Measurements from ENCODE around the gene RBM20. TPM values are rescaled to one million over a fixed set of nuclear protein-coding genes. Genes with fewer than 3 reads are reported as not detected.

Gene RBM20
- total and polyA plus RNA-seq, 2 of the 4 experiments (the other 2 are of a cell fraction) = under 0.01 to 0.15 TPM

DNA sequence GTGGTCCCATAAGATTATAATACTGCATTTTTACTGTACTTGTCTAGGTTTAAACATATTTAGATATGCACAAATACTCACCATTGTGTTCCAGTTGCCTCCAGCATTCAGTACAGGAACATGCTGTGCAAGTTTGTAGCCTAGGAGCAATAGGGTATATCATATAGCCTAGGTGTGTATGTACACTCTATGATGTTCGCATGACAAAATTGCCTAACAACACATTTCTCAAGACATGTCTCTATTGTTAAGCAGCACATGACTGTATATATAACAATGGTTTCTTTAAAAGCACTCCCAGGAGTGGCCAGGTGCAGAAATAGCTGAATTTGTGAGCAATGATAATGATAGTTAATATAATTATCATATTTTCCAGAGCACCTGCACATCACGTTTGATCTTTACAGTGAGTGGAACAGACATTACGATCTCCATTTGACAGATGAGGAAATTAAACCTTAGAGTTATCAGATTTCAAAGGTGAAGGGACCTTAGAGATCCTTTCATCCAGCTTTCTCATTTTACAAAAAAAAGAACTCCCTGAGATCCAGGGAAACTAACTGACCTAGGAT lies 128.4 kb downstream of the RBM20 start:
- no peak overlapping the region for H3K27ac ChIP-seq (ENCODE audit: insufficient read depth, low read length)

More for the DNA sequence above, 128.4 kb downstream of the RBM20 start:
- Histone ChIP-seq H3K4me3 (ENCODE audit: insufficient read depth, low read depth, low read length) (no peak overlapping the region), H3K9ac (ENCODE audit: low read depth, low read length) (no peak overlapping the region), H3K14ac (replicated peaks; ENCODE audit: low read depth, low read length) (no peak overlapping the region), H3K4ac (ENCODE audit: low read depth, low read length) (no peak overlapping the region), H4K91ac (ENCODE audit: insufficient read depth, low read depth, low read length) (no peak overlapping the region), H4K8ac (ENCODE audit: low read depth in 2 of 2, low read length in 2 of 2) (no peak overlapping the region), H3K18ac (ENCODE audit: low read depth, low read length) (no peak overlapping the region), H2BK15ac (ENCODE audit: low read depth, low read length) (no peak overlapping the region), H4K5ac (ENCODE audit: low read depth, low read length) (no peak overlapping the region), H3K36me3 (ENCODE audit: control insufficient read depth, insufficient read depth, low read length) (no peaks in the 10 kb centered on the region), H3K79me1 (ENCODE audit: low read depth in 1 of 2, low read length in 2 of 2) (no peaks in the 10 kb centered on the region), H2BK120ac (ENCODE audit: low read depth, low read length) (no peak overlapping the region), H3K4me2 (ENCODE audit: low read depth, low read length) (no peak overlapping the region), H2BK5ac (ENCODE audit: low read depth, low read length, poor library complexity, severe bottlenecking) (no peak overlapping the region), H3K27me3 (ENCODE audit: control insufficient read depth, insufficient read depth, low read length) (peaks cover 5% of the 10 kb centered on the region), H3K56ac (ENCODE audit: extremely low read depth, insufficient read depth, low read length) (no peak overlapping the region), H4K20me1 (ENCODE audit: insufficient read depth, low read length) (no peaks in the 10 kb centered on the region), H3K4me1 (ENCODE audit: control insufficient read depth, insufficient read depth, low read length) (no peaks in the 10 kb centered on the region), H3K9me1 (ENCODE audit: insufficient read depth, low read length) (no peaks in the 10 kb centered on the region), H2AK9ac (replicated peaks; ENCODE audit: low read depth, low read length, poor library complexity) (no peak overlapping the region), H3K23ac (ENCODE audit: low read depth, low read length) (no peak overlapping the region), H2AK5ac (ENCODE audit: low read depth, low read length) (no peak overlapping the region), H3K9me3 (ENCODE audit: control insufficient read depth, insufficient read depth, low read length) (no peaks in the 10 kb centered on the region), H2BK20ac (ENCODE audit: low read depth, low read length) (no peak overlapping the region), H2AFZ (replicated peaks; ENCODE audit: low read length, poor library complexity) (no peak overlapping the region)
- intact Hi-C loops (cut with micrococcal nuclease) (no loop called here), dilution Hi-C loops (cut with HindIII; ENCODE audit: low sequenced_read_pairs, unreplicated experiment) (no loop called here), in situ Hi-C loops (cut with MboI; ENCODE audit: low sequenced_read_pairs) (no loop called here)
- ChIA-PET POLR2A (ENCODE audit: unreplicated experiment) (no interaction called here), CTCF (interaction anchor here (1.3 kb wide), 1 partner anchor 9 kb away, joined by 3 read pairs; no protein-coding TSS in a partner anchor)
- DNase-seq = no peak
- no TSS peak for BruUV-seq (replicated peaks)
- TF ChIP-seq MXI1 (IDR thresholded peaks at IDR 0.05; ENCODE audit: borderline replicate concordance, low read depth, low read length) = no peak
- no peak for TF ChIP-seq BHLHE40 (IDR thresholded peaks at IDR 0.05; ENCODE audit: low read depth, low read length)
- TF ChIP-seq MAFK (IDR thresholded peaks at IDR 0.05; ENCODE audit: low read depth, low read length) = no peak
- no peak for TF ChIP-seq MAZ (IDR thresholded peaks at IDR 0.05; ENCODE audit: borderline replicate concordance, low read depth, low read length)
- no peak for TF ChIP-seq NFE2L2 (IDR thresholded peaks at IDR 0.05; ENCODE audit: low read depth, low read length)
- no peak for TF ChIP-seq CEBPB (IDR thresholded peaks at IDR 0.05; ENCODE audit: low read depth, low read length)
- no peak for TF ChIP-seq USF2 (IDR thresholded peaks at IDR 0.05; ENCODE audit: low read depth, low read length)
- no peak for ATAC-seq (ENCODE audit: low read depth)
- no CpG with 5 or more reads among the region's 3 CpGs for WGBS, 2 experiments (ENCODE audit: extremely low coverage in 2 of 2, insufficient read length in 1 of 2)
